DMS153 treated with DMSO at 0.1 percent for 48 hours (cell line): Measurements from ENCODE around the gene TTC19.
"Not testable (repeated sequence)": the region's sequence is repeated elsewhere in the genome, so short reads cannot be mapped to it uniquely, and the experiment has no call there.

Experiments
- DNase-seq: peaks from one replicate; lab custom pipeline; 2025; ENCODE audit not compliant: unreplicated experiment; lab: John Stamatoyannopoulos, UW

TTC19 gene

DNA sequence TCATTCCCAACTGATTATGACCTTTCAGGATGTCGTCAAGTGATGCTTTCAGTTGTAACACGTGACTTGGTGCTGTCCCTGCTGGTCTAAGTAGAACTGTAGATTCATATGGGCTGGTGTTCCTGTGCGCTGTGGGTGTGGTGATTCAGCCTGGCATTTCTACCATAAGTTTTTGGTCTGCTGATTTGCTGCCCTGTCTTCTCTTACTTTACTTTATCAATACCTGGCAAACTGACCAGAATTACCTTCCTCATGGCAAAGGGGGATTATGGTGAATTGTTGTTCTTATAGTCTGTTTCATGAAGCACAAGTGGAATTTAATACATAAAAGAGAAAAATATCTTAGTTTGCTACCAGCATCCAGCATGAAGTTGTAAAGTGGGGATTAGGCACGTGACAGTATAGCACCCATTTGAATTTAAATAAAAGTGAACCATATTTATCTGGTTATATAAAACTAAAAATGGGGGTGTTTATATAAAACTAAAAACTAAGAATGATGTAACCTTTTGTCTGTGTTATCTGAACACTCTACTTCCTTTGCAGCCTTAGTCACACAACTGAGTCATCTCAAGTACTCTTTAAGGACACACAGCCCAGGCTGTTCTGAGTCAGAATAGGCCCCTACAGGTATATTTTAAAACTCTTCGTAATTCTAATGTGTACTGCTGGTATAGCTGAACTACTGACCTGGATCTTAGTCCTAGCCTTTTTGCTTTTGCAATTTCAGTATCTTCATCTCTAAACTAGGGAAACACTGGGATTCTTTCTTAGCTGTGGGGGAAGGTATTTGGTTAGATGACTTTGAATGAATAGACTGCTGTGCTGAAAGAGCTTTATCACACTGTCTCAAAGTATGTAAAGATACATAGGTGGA lies 28.3 kb downstream of the TTC19 start:
- no peak for DNase-seq

DNA sequence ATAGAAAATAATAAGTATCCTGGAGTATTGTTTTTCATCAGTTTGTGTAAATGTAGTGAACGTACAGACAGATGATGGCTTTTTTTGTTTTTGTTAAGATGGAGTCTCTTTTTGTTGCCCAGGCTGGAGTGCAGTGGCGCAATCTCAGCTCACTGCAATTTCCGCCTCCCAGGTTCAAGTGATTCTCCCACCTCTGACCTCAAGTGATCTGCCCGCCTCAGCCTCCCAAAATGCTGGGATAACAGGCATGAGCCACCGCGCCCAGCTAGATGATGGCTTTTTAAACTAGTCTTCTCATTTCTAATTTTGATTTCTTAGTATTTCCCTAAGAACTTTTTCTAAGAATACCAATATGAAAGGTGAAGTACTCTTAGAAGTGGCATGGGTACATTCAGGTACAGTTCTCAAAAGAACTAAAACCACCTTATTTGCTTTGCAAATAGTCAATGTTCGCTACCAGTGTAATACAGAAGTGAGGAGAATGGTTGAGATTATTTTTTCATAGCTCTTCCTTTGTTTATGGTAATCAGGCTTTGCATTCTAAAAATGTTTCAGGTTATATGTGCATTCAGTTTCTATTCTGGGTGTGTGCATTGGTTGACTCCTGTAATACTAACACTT lies 34.2 kb downstream of the TTC19 start:
- no peak for DNase-seq

DNA sequence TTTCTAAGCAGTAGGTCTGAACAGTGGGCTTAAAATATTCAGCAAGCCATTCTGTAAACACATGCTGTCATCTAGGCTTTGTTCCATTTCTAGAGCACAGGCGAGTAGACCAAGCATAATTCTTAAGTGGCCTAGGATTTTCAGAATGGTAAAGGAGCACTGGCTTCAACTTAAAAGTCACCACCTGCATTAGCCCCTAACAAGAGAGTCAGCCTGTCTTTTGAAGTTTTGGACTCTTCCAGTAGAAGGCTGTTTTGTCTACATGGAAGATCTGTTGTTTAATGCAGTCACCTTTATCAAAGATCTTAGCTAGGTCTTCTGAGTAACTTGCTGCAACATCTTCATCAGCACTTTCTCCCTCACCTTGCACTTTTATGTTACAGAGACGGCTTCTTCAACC lies 36.6 kb downstream of the TTC19 start:
- DNase-seq = no peak

DNA sequence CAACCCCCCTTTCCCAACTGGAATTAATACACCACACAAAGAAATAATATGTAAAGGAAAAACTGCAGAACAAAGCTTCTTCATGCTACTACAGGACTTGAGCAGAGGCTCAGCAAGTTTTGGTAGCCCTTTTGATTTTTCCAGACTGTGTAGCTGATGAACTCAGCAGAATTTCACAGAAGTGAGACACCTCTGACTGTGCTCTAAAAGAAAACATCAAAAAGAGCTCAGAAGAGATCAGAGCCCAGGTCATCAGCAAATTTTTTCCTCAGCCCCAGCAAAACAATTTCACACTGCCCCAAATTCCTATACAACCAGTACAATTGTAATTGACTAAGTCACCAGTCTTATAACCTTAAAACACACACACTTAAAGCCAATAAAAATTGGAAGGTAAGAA lies 38.0 kb downstream of the TTC19 start:
- DNase-seq = no peak

DNA sequence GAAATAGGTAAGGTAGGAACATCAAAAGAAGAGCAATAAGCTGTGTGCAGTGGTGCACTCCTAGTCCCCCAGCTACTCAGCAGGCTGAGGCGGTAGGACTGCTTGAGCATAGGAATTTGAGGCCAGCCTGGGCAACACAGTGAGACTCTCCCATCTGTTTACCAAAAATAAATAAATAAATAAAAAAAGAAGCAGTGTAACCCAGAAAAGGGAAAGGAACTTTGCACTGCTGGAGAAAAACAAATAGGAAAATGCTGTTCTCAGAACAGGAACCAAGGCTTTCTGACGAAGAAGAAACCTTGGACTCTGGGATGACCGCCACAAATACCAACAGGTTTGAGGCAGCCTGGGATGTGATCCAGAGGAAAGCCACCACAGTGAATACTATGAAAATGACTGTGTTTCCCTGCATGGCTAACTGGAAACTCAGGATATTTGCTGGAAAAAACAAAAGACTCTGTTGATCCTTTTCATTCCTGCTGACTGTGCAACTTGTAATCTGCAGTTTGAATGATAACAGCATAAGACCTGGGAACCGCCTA lies 41.2 kb downstream of the TTC19 start:
- no peak for DNase-seq

DNA sequence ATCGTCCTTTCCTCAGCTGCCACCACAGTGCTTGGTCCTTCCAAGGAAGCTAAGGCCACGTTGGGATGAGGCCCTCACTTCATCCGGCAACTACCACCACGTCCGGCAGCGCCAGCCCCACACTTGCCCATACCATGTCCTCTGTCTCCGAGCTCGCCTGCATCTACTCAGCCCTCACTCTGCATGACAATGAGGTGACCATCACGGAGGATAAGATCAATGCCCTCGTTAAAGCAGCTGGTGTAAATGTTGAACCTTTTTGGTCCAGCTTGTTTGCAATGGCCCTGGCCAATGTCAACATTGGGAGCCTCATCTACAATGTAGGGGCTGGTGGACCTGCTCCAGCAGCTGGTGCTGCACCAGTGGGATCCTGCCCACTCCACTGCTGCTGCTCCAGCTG lies 44.9 kb downstream of the TTC19 start:
- no peak for DNase-seq

DNA sequence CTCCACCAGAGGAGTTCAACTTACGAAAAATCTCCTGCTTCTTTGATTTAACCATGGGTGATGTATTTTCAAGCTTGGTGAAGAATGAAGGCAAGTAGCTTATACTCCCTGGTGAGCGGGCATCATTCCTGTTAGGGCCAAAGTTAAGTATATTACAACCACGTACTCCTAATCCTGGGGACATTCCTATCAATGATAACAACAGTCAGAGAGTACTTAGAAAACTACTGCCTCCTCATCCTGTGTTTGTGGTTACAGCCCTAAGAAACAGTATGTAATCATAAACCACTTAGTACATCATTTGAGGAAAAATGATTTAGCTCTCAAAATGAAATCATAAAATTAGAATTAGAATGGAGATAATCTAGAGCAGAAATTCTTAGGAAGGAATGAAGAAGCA lies 47.3 kb downstream of the TTC19 start:
- DNase-seq = no peak

DNA sequence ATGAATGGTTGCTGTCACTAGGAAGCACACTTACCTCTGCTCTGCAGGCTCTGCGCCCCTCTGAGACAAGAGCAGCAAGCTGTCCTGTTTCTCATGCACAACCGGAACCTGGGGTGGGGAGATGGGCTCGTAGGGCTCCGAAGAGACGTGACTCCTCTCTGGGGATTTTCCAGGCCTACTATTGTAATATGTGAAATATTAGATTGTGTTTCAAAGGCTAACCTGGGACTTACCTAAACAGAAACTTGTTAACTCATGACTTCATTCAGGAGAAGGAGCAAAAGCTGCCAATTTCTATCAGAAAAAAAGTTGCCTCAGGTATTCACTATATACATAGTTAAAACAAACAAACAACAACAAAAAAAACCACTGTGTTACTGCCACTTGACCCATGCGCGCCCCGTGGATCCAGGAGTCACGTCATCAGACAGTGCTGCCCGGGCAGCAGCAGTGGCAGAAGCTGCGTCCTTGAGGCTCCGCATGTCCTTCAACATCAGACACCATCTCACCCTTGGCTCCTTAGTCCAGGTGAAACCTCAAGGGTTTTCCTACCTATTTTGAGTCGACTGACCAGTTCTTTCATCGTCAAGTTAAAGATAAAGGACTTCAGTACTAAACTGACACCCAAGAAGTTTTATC lies 49.3 kb downstream of the TTC19 start:
- DNase-seq = no peak

DNA sequence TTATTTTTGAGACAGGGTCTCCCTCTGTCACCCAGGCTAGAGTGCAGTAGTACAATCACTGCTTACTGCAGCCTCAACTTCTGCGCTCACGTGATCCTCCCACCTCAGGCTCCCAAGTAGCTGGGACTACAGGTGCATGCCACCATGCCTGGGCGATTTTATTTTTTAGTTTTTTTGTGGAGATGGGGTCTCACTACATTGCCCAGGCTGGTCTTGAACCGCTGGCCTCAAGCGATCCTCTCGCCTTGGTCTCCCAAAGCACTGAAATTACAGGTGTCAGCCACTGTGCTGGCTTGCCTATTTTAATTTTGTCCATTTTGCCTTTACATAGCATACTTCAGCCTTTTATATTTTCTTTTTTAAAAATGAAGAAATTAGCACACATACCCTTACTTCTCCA lies 51.2 kb downstream of the TTC19 start:
- no peak for DNase-seq

DNA sequence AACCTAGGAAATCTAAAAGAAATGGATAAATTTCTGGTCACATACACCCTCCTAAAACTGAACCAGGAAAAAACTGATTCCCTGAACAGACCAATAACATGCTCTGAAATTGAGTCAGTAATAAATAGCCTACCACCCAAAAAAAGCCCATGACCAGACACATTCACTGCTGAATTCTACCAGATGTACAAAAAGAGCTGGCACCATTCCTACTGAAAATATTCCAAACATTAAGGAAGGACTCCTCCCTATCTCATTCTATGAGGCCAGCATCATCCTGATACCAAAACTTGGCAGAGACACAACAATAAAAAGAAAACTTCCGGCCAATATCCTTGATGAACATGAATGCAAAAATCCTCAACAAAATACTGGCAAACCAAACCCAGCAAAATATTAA lies 52.9 kb downstream of the TTC19 start:
- no peak for DNase-seq

DNA sequence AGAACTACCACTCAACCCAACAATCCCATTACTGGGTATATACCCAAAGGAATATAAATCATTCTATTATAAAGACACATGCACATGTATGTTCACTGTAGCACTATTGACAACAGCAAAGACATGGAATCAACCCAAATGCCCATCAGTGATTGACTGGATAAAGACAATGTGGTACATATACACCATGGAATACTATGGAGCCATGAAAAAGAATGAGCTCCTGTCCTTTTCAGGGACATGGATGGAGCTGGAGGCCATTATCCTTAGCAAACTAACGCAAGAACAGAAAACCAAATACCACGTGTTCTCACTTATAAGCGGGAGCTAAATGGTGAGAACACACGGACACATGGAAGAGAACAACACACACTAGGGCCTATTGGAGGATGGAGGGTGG lies 55.5 kb downstream of the TTC19 start:
- DNase-seq = not testable (repeated sequence)

DNA sequence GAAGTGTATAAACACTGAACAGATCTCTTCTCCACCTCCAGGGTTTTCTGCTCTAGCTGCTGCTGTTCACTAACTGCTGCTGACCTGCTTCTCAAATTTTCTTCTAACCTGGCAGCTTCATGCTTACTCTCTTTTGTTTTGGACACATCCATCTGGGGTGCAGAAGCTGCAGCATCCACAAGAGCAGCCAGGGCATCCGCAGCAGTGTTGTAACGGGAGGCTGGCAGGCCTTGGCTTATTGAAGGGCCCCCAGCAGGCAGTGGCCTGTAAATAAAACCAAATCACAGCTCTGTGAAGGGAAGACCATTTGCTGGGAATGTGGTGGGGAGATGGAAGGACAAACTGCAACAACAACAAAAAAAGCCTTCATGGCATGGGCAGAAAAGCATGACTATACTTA lies 62.0 kb downstream of the TTC19 start:
- DNase-seq = no peak

DNA sequence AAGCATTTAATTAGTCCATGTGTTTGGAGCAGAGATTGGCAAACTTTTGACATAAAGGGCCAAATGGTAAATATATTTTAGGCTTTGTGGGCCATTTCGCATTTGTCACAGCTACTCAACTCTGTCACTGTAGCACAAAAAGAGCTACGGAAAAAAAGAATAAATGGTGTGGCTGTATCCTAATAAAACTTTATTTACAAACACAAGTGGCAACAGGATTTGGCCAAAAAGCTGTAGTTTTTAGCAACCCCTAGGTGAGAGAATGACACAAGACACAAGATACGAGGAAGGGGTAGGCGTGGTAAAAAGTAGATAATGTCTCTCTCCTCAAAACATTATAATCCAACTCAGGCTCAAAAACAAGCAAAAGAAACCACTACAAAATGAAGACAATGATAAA lies 66.5 kb downstream of the TTC19 start:
- no peak for DNase-seq

DNA sequence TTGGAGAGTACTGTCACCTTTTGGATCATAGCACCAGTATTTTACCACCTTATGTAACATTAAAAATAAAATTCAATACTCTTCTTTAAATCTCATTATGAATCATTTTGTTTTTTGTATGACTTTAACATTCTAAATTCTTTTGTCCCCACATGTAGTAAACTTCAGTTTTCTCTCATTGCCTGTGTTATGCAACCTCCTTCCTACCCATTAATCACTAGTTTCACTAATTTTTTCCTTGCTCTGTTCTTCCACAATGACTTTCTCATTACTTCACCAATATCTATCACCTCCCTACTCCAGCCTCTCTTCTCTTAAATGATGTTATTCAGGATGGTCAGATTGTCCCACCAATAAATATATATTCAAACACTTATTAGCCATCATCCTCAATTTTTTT lies 68.7 kb downstream of the TTC19 start:
- no peak for DNase-seq

DNA sequence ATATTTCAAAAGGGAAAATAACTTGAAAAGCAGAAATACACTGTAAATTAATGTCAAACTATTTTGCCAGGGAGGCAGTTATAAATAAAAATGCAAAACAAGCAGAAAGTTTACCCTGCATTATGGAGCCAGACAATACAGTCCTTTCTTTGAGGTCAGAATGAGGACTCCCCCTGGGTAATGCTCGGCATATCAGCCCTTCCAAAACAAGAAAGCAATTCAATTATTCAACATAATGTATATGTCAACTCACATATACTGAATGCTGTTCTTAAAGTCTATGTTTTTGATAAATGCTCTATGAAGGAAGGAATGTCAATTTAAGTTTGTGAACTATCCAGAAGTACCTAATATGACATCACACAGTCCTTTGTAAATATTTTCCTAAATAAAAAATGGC lies 72.4 kb downstream of the TTC19 start:
- no peak for DNase-seq

DNA sequence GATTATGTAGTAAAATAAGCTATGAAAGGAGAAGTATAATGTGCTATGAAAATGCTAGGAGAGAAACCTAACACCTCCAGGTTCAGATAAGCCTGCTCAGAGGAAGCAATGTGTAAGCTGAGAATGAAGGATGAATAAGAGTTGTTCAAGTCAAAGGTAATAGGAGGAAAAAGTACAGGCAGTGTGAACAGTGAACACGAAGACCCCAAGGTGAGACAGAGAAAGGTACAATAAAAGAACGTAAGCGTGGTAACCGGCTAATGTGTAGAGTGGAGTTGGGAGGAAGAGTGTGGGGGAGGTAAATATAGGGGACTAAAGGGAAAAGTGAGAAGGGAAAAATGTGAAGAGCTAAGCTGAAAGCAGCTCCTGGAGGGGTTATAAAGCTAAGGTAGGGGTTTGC lies 74.2 kb downstream of the TTC19 start:
- DNase-seq = no peak

DNA sequence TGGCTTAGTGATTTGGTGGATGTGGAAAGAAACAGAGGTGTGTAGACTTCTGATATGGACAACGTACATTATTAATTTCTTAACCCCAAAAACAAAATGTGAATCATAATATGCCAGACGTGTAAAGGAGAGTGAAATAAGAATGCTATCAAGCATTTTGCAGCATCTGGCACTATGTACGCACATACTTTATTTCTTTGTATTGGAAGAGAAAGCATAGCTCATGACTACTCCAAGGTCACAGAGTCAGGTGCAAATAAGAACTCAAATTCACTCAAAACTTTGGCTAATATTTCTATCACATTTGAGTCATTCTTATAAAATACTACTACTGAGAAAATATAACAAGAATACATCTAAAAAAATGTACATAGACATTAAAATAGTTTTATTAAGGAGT lies 74.8 kb downstream of the TTC19 start:
- no peak for DNase-seq

DNA sequence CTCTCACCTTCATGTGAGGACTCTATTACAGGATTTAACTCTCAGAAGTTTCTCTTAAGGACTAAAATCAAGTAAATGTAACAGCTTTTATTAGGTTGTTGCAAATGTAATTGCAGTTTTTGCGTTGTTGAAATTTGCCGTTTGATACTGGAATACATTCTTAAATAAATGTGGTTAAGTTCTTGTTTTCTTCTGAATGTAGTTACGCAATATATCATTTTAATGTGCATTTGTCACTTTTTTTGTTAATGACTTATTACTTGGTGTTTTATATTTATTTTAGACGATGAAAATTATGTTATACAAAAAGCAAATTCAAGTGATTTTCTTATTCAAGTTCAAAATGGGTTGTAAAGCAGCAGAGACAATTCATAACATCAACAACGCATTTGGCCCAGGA lies 76.3 kb downstream of the TTC19 start:
- DNase-seq = no peak
